Measurements from ENCODE around the gene CEP85L.

The CEP85L gene

GRCh38 chr6:118574051-118574865 is 77.1 kb downstream of the CEP85L start:
- H3K9me3 ChIP-seq, result peaks cover 10 to 39% (median 24%) of the 10 kb centered on the region in 3 donors
- TF ChIP-seq, protein P1, sequence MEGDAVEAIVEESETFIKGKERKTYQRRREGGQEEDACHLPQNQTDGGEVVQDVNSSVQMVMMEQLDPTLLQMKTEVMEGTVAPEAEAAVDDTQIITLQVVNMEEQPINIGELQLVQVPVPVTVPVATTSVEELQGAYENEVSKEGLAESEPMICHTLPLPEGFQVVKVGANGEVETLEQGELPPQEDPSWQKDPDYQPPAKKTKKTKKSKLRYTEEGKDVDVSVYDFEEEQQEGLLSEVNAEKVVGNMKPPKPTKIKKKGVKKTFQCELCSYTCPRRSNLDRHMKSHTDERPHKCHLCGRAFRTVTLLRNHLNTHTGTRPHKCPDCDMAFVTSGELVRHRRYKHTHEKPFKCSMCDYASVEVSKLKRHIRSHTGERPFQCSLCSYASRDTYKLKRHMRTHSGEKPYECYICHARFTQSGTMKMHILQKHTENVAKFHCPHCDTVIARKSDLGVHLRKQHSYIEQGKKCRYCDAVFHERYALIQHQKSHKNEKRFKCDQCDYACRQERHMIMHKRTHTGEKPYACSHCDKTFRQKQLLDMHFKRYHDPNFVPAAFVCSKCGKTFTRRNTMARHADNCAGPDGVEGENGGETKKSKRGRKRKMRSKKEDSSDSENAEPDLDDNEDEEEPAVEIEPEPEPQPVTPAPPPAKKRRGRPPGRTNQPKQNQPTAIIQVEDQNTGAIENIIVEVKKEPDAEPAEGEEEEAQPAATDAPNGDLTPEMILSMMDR (IDR thresholded peaks at IDR 0.05), result no peak

DNA sequence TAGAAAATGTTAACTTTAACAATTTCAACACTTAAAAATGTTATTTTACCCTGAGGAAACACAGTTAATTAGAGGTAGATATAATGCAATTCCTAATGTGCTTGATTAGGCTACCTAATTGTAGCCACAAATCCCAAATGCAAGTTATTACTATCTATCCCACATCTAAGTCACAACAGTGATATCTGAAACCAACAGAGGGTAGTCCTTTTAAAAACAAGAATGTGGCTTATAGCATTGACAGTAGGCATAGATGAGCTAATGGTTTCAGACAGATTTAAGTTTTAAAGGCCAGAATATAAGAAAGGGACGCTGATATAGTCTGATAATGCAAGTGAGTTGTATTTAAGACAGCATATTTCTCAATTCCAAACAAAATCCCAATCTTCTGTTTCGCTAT is 80.3 kb downstream of the CEP85L start:
- no peak overlapping the region for H3K4me3 ChIP-seq
- peaks cover 10 to 19% (median 13%) of the 10 kb centered on the region in 3 donors for H3K9me3 ChIP-seq
- no peak overlapping the region for H3K27ac ChIP-seq
- TF ChIP-seq, protein P1 (IDR thresholded peaks at IDR 0.05), result no peak
- intact Hi-C loops (cut with DNase I; ENCODE audit: low total_unique reads), result no loop called here
- H3K36me3 ChIP-seq, result peaks cover 8 to 21% (median 15%) of the 10 kb centered on the region in 3 donors
- H3K4me1 ChIP-seq, result peaks cover 0 to 14% (median 0%) of the 10 kb centered on the region in 4 donors
- H3K27me3 ChIP-seq, result no peaks in the 10 kb centered on the region
- no peak for DNase-seq

More at GRCh38 chr6:118574051-118574865, 77.1 kb downstream of the CEP85L start:
- H3K36me3 ChIP-seq, result peaks cover 8 to 36% (median 21%) of the 10 kb centered on the region in 3 donors
- H3K4me1 ChIP-seq, result no peaks in the 10 kb centered on the region
- no peak overlapping the region for H3K4me3 ChIP-seq
- H3K27ac ChIP-seq, result no peak overlapping the region
- intact Hi-C loops (cut with DNase I; ENCODE audit: low total_unique reads), result no loop called here
- no peaks in the 10 kb centered on the region for H3K27me3 ChIP-seq
- DNase-seq, result no peak

DNA sequence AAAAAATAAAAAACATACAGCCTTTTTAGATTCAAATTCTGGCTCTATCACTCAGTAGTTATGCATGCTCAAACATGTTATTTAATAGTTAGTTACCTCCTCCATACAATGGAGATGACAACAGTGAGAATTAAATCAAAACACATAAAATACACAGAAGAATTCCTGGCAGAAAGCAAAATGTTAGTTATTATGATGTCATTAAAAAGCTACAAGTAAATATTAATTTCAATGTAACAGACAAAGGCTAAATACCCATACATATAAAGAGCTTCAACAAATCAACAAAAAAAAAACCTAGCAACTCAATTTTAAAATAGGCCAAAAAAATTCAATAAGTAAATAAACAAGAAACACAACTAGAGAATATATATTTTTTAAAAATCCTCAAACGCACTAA is 81.9 kb downstream of the CEP85L start:
- Histone ChIP-seq H3K4me3 (no peak overlapping the region), H3K4me1 (peaks cover 0 to 14% (median 0%) of the 10 kb centered on the region in 4 donors), H3K36me3 (peaks cover 3 to 9% (median 8%) of the 10 kb centered on the region in 3 donors), H3K27ac (no peak overlapping the region), H3K27me3 (no peaks in the 10 kb centered on the region), H3K9me3 (peaks cover 5 to 11% (median 8%) of the 10 kb centered on the region in 3 donors)
- TF ChIP-seq, protein P1 (IDR thresholded peaks at IDR 0.05), result no peak
- DNase-seq, result no peak
- intact Hi-C loops (cut with DNase I; ENCODE audit: low total_unique reads), result no loop called here

DNA sequence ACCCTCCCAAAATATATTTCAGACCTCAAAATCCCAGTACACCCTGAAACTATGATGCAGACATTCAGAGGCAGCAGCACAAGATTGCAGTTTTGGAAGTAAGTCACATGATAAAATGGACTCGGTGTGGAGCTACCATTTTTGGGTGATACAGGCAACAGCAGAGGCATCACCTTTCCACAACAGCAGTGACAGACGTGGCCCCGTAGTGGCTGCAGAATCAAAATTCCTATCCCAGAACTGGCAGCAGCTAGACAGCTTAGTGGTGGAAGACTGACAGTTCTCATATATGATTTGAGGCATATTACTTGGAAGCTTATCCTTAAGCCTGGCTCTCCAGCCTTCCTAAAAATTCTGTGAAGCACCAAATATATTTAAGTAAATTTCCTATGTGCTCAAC is 83.4 kb downstream of the CEP85L start:
- Histone ChIP-seq H3K4me1 (peaks cover 0 to 20% (median 0%) of the 10 kb centered on the region in 4 donors), H3K4me3 (no peak overlapping the region), H3K27ac (no peak overlapping the region), H3K36me3 (no peaks in the 10 kb centered on the region), H3K9me3 (no peaks in the 10 kb centered on the region), H3K27me3 (no peaks in the 10 kb centered on the region)
- TF ChIP-seq, protein P1 (IDR thresholded peaks at IDR 0.05), result no peak
- intact Hi-C loops (cut with DNase I; ENCODE audit: low total_unique reads), result no loop called here
- no peak for DNase-seq

GRCh38 chr6:118565311-118565960 is 86.0 kb downstream of the CEP85L start:
- no peak overlapping the region for H3K4me3 ChIP-seq
- H3K27me3 ChIP-seq, result no peaks in the 10 kb centered on the region
- no peak overlapping the region for H3K27ac ChIP-seq
- intact Hi-C loops (cut with DNase I; ENCODE audit: low total_unique reads), result no loop called here
- H3K9me3 ChIP-seq, result no peaks in the 10 kb centered on the region
- H3K4me1 ChIP-seq, result peaks cover 0 to 45% (median 2%) of the 10 kb centered on the region in 4 donors
- DNase-seq, result no peak
- H3K36me3 ChIP-seq, result peaks cover 0 to 16% (median 1%) of the 10 kb centered on the region in 3 donors
- TF ChIP-seq, protein P1 (IDR thresholded peaks at IDR 0.05), result no peak
